Esophagus muscularis mucosa (tissue), 4 donors: ENCODE results near the gene MGAM2. TPM values are rescaled to one million over a fixed set of nuclear protein-coding genes. Genes with fewer than 3 reads are reported as not detected.

Source experiments
- DNase-seq: peaks from one replicate; pipeline ENCODE4 v3.0.0-alpha.2; 2017; ENCODE audit errors: extremely low spot score
- H3K27ac ChIP-seq, 4 donors: fragments of 200-600 bp; sonication (generic); replicated peaks in 1 of 4; 1 replicate in 3 of 4; 2 replicates in 1 of 4; pipeline ENCODE4 v1.5.1; 2016 to 2019; ENCODE audit warnings: mild to moderate bottlenecking in 1 of 4
- H3K27me3 ChIP-seq, 4 donors: fragments of 200-600 bp; sonication (generic); one replicate each; pipeline versions ENCODE4 v1.5.1 to v1.6.0; 2016 to 2019
- H3K36me3 ChIP-seq, 4 donors: fragments of 200-600 bp; sonication (generic); one replicate each; pipeline ENCODE4 v1.5.1; 2016 to 2019
- H3K4me1 ChIP-seq, 4 donors: fragments of 200-600 bp; sonication (generic); one replicate each; pipeline ENCODE4 v1.5.1; 2016 to 2019
- H3K4me3 ChIP-seq, 4 donors: fragments of 200-600 bp; sonication (generic); 1 replicate in 2 of 4; 2 replicates in 2 of 4; pipeline ENCODE4 v1.5.1; 2016 to 2019; ENCODE audit warnings: mild to moderate bottlenecking in 4 of 4, moderate library complexity in 1 of 4
- H3K9me3 ChIP-seq, 4 donors: fragments of 200-600 bp; sonication (generic); 1 replicate in 3 of 4; 2 replicates in 1 of 4; pipeline ENCODE4 v1.5.1; 2016 to 2019
- EP300 ChIP-seq: sonication (generic); formaldehyde crosslinking; IDR thresholded peaks from one replicate; pipeline ENCODE4 v1.6.1; 2017; ENCODE audit warnings: antibody characterized with exemption
- POLR2A ChIP-seq: fragments of 450-650 bp; IDR thresholded peaks from one replicate; pipeline ENCODE4 v1.6.1; 2017; ENCODE audit warnings: antibody characterized with exemption, moderate library complexity, mild to moderate bottlenecking, low read depth
- POLR2AphosphoS5 ChIP-seq, 2 donors: sonication (generic); formaldehyde crosslinking; IDR thresholded peaks; one replicate each; pipeline ENCODE4 v1.6.1; 2017; ENCODE audit warnings: antibody characterized with exemption in 2 of 2
- WGBS: methylation state at CpG from one replicate; pipeline ENCODE4 v1.1.5; 2018; 5-methylcytosine and 5-hydroxymethylcytosine counted together
- intact Hi-C: fragments of 100-400 bp; cut with DNase I; formaldehyde crosslinking; loops from one replicate; pipeline ENCODE4 v1.15.1; 2023
- total RNA-seq, 4 donors: library from RNA; depleted of rRNA; stranded (reverse); fragments of >200 nt; gene quantifications; one replicate each; pipeline versions ENCODE4 v1.1.0 to v1.2.1, GENCODE V29; 2016
- TF ChIP-seq, protein P1 (sequence below), 3 experiments: fragments of 200-600 bp in 2 of 3; fragments of 450-650 bp in 1 of 3; sonication (generic) in 2 of 3; IDR thresholded peaks; one replicate each; pipeline ENCODE4 v1.5.1; 2017 to 2019; ENCODE audit warnings: antibody characterized with exemption in 3 of 3, mild to moderate bottlenecking in 2 of 3, moderate library complexity in 1 of 3

Gene MGAM2
- total RNA-seq, 4 donors from 2014 or later: under 0.01 to 0.11 TPM; not detected in 2

DNA sequence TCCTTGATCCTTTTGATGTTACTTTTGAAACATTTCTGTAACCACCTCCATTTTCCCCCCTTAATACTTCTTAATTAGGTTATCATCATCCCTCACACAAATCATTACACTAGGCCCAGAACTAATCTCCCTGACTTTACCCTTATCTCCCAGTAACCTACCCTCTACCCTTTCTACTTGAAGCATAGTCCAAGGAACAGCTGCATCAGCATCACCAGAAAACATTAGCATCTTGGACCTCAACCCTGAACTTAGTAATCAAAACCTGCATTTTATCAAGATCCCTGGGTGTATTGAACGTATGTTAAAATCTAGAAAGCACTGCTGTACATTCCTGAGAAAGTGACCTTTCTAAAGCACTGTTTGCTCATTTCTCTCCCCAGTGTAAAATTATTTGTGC, 38.8 kb downstream of the MGAM2 start:
- Histone ChIP-seq H3K4me1 (no peaks in the 10 kb centered on the region), H3K36me3 (no peaks in the 10 kb centered on the region), H3K27me3 (peaks cover 0 to 6% (median 0%) of the 10 kb centered on the region in 4 donors), H3K4me3 (no peak overlapping the region), H3K27ac (no peak overlapping the region), H3K9me3 (no peaks in the 10 kb centered on the region)
- WGBS: 80% methylated on average over 1 of the region's 1 CpG
- DNase-seq: no peak
- TF ChIP-seq, protein P1, sequence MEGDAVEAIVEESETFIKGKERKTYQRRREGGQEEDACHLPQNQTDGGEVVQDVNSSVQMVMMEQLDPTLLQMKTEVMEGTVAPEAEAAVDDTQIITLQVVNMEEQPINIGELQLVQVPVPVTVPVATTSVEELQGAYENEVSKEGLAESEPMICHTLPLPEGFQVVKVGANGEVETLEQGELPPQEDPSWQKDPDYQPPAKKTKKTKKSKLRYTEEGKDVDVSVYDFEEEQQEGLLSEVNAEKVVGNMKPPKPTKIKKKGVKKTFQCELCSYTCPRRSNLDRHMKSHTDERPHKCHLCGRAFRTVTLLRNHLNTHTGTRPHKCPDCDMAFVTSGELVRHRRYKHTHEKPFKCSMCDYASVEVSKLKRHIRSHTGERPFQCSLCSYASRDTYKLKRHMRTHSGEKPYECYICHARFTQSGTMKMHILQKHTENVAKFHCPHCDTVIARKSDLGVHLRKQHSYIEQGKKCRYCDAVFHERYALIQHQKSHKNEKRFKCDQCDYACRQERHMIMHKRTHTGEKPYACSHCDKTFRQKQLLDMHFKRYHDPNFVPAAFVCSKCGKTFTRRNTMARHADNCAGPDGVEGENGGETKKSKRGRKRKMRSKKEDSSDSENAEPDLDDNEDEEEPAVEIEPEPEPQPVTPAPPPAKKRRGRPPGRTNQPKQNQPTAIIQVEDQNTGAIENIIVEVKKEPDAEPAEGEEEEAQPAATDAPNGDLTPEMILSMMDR (IDR thresholded peaks at IDR 0.05): no peak
- TF ChIP-seq POLR2A (no peak), EP300 (no peak), POLR2AphosphoS5 (IDR thresholded peaks at IDR 0.05) (no peak)
- intact Hi-C loops: no loop called here

DNA sequence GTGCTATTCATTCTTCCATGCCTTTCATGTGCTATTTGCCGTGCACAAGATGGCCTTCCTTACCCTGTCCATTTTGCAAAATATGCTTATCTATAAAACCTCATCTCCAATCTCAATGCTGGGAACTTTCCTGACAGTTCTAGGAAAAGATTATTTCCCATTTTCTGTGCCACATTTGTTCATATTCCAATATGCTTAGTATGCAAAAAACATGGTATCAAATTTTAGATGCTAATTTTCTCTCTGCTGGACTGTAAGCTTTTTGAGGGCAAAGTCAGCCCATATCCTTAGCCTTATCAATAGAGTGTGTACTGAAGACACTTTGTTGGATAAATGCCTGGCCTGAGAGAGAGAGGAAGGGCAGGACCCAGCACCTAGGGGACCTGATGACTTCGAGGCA, 39.4 kb downstream of the MGAM2 start:
- no peaks in the 10 kb centered on the region for H3K36me3 ChIP-seq
- intact Hi-C loops: no loop called here
- TF ChIP-seq EP300 (no peak), POLR2AphosphoS5 (IDR thresholded peaks at IDR 0.05) (no peak), POLR2A (no peak)
- TF ChIP-seq, protein P1 (IDR thresholded peaks at IDR 0.05): no peak
- H3K4me1 ChIP-seq: no peaks in the 10 kb centered on the region
- H3K9me3 ChIP-seq: no peaks in the 10 kb centered on the region
- no peak overlapping the region for H3K4me3 ChIP-seq
- H3K27me3 ChIP-seq: peaks cover 0 to 6% (median 0%) of the 10 kb centered on the region in 4 donors
- H3K27ac ChIP-seq: no peak overlapping the region
- DNase-seq: no peak
- WGBS: 66% methylated on average over 2 of the region's 2 CpGs

DNA sequence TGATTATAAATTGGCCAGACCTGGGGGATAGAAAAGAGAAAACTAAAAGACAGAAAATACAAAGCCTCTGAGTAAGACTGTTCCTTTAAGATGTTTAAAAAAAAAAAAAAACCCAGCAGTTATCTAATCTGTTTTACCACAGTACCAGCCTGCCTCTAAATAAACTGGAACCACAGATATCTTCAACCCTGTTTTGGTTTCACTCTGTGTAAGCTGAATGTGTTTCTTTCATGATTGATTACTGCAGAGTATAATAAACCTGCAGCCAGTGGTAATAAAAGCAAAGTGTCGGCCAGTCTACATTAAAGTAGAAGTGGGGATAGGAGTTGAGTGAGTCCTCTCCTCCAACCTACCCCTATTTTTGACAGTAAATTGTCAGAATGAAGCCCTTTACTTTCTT, 40.6 kb downstream of the MGAM2 start:
- intact Hi-C loops: no loop called here
- Histone ChIP-seq H3K9me3 (no peaks in the 10 kb centered on the region), H3K4me3 (no peak overlapping the region), H3K27me3 (peaks cover 0 to 6% (median 0%) of the 10 kb centered on the region in 4 donors), H3K4me1 (no peaks in the 10 kb centered on the region), H3K27ac (no peak overlapping the region), H3K36me3 (no peaks in the 10 kb centered on the region)
- no peak for TF ChIP-seq EP300
- no peak for TF ChIP-seq POLR2AphosphoS5 (IDR thresholded peaks at IDR 0.05)
- no peak for TF ChIP-seq POLR2A
- TF ChIP-seq, protein P1 (IDR thresholded peaks at IDR 0.05): no peak
- WGBS: 46% methylated on average over 1 of the region's 1 CpG
- DNase-seq: no peak

DNA sequence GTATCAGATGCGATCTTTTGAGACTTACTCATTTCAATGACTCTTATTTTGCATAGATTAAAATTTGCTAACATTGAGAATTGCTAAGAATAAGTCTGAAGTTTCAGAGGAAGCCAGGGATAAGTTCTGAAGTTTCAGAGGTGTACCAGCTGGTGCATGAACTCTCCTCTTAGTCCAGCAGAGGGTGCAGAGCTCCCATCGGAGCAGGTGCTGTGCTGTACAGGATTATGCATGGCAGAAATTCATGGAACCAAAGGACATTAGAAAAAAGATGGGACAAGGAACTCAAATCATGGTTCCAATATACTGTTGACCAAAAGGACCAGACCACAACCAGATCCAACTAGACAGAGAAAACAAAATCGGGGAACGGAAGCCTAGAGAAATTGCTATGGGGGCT, 41.9 kb downstream of the MGAM2 start:
- no peak overlapping the region for H3K4me3 ChIP-seq
- peaks cover 0 to 6% (median 0%) of the 10 kb centered on the region in 4 donors for H3K27me3 ChIP-seq
- WGBS: 69% methylated on average over 4 of the region's 4 CpGs
- TF ChIP-seq, protein P1 (IDR thresholded peaks at IDR 0.05): no peak
- no peak overlapping the region for H3K27ac ChIP-seq
- H3K4me1 ChIP-seq: no peaks in the 10 kb centered on the region
- H3K36me3 ChIP-seq: no peaks in the 10 kb centered on the region
- no peak for DNase-seq
- H3K9me3 ChIP-seq: no peaks in the 10 kb centered on the region
- intact Hi-C loops: no loop called here

DNA sequence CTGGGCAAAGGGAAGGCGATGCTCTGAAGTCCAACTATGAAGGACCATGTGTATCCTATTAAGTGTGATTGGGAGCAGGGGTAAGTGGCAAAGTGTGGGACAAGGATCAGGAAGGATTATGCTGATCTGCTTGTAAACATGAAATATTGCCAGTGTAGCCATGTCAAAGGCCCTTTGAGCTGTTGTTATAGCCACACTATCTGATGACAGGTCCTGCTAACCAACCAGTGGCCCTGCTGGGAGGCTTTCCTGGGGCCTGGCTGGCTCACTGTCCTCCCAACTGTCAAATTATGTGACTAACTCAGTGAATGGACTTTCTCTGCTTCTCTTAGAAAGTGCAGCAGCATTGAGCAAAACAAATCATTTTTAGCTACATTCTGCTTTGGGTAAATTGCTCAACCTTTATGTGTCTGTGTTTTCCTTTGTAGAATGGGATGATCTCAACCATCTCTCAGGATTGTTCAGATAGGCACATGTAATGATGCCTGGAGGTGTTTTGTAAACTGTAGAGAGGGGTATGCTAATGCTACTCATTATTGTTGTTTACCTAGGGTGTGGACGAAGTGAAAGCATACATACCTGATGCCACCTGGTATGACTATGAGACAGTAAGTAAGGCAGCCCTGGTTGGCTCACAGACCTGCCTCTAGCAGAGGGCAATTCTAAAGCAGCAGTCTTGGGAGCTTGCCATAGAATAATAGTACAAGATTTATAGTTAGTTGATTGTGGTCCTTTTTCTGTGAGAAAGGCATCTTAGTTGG, 47.4 kb downstream of the MGAM2 start:
- H3K36me3 ChIP-seq: no peaks in the 10 kb centered on the region
- H3K9me3 ChIP-seq: no peaks in the 10 kb centered on the region
- DNase-seq: no peak
- TF ChIP-seq POLR2A: no peak
- TF ChIP-seq EP300: no peak
- TF ChIP-seq, protein P1 (IDR thresholded peaks at IDR 0.05): no peak
- no peak for TF ChIP-seq POLR2AphosphoS5 (IDR thresholded peaks at IDR 0.05)
- no peaks in the 10 kb centered on the region for H3K4me1 ChIP-seq
- 83% methylated on average over 2 of the region's 2 CpGs for WGBS
- no peak overlapping the region for H3K4me3 ChIP-seq
- intact Hi-C loops: no loop called here
- no peak overlapping the region for H3K27ac ChIP-seq
- H3K27me3 ChIP-seq: no peaks in the 10 kb centered on the region
